ENCODE data around the gene TAF4.
"Not testable (repeated sequence)": the region's sequence is repeated elsewhere in the genome, so short reads cannot be mapped to it uniquely, and the experiment has no call there.

The TAF4 gene

DNA sequence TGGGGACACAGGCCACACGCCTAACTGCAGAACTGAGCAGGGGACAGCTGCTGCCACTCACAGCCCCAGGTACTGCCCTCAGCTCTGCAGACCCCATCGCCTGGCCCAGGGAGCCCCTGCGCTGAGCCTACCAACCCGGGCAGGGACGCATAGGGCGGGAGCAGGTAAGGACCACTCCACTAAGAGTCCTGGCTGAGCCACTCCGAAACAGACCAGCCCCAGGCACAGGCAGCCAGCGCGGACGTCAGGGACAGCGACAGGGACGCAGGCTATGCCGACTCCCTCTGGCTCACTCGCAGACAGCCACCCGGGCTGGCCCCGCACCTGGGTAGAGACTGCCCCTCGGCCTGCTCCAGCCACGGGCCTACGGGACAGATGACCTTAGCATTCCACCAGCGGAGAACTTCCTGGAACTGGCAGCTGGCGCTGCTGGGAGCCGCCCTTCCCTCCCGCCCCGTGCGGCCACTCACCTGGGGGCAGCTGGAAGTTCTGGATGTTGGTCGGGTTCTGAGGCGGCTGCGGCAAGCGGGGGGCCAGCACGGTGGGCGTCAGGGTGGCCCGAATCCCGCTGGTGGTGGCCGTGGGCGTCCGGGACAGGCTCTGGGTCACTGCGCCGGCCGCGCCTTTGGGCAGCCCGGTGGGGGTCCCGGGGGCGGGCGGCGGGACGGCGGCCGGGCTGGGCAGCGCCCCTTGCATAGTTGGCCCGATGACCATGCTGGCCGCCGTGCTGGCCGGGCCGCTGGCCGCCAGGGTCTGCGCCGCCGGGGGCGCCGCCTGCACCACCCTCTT is 1.5 kb downstream of the TAF4 start:
- peak overlapping the region; percentile 61 for H3K4me3 Mint-ChIP-seq
- H3K4me1 Mint-ChIP-seq = peaks cover 64% of the 10 kb centered on the region
- no peaks in the 10 kb centered on the region for H3K9me3 Mint-ChIP-seq
- H3K27ac Mint-ChIP-seq = peak overlapping the region; percentile 34
- peaks cover 36% of the 10 kb centered on the region for H3K36me3 Mint-ChIP-seq
- no peak for DNase-seq (ENCODE audit: low spot score in 2 of 2)
- ATAC-seq = no peak

- Mint-ChIP-seq H3K27ac (peak overlapping the region; percentile 34), H3K4me3 (peak overlapping the region; percentile 61), H3K4me1 (peaks cover 68% of the 10 kb centered on the region), H3K9me3 (no peaks in the 10 kb centered on the region), H3K36me3 (peaks cover 36% of the 10 kb centered on the region)
- no peak for ATAC-seq
- DNase-seq (ENCODE audit: low spot score in 2 of 2) = no peak
These were observed 2.2 kb downstream of the TAF4 start for GRCh38 chr20:62063315-62063980.

- Mint-ChIP-seq H3K9me3 (no peaks in the 10 kb centered on the region), H3K27ac (peak overlapping the region; percentile 21), H3K4me1 (peaks cover 66% of the 10 kb centered on the region), H3K36me3 (peaks cover 36% of the 10 kb centered on the region), H3K4me3 (peak overlapping the region; percentile 61)
- DNase-seq (ENCODE audit: low spot score in 2 of 2) = no peak
- no peak for ATAC-seq
These were observed 2.9 kb downstream of the TAF4 start for GRCh38 chr20:62062661-62063314.

DNA sequence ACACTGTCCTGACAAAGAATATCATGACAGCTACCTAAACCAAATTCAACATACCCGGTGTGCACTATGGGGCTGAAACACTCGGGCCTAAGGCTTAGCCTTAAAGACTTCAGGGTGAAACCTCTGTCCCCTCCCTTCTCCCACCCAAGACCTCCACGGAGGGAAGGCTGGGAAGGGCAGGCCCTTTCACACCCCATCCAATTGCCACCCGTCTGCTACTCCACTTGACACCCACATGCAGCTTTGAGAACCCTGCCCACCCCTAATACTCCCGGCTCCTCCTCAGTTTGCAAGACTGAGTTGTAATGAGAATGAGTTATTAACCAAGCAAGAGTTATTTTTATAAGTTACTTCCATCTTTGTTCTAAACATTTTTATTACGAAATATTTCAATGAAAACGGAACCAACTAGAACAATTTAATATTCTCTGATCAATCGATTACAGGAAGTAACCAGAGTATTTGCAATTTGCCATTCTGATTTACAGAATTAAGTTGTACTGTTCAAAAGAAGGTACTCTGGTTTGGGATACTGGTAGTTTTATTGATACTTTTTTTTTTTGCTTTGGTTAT is 3.7 kb downstream of the TAF4 start:
- Mint-ChIP-seq H3K27ac (peak overlapping the region; percentile 21), H3K9me3 (no peaks in the 10 kb centered on the region), H3K4me1 (peaks cover 64% of the 10 kb centered on the region), H3K4me3 (no peak overlapping the region), H3K36me3 (peaks cover 32% of the 10 kb centered on the region)
- no peak for ATAC-seq
- DNase-seq (ENCODE audit: low spot score in 2 of 2) = no peak

DNA sequence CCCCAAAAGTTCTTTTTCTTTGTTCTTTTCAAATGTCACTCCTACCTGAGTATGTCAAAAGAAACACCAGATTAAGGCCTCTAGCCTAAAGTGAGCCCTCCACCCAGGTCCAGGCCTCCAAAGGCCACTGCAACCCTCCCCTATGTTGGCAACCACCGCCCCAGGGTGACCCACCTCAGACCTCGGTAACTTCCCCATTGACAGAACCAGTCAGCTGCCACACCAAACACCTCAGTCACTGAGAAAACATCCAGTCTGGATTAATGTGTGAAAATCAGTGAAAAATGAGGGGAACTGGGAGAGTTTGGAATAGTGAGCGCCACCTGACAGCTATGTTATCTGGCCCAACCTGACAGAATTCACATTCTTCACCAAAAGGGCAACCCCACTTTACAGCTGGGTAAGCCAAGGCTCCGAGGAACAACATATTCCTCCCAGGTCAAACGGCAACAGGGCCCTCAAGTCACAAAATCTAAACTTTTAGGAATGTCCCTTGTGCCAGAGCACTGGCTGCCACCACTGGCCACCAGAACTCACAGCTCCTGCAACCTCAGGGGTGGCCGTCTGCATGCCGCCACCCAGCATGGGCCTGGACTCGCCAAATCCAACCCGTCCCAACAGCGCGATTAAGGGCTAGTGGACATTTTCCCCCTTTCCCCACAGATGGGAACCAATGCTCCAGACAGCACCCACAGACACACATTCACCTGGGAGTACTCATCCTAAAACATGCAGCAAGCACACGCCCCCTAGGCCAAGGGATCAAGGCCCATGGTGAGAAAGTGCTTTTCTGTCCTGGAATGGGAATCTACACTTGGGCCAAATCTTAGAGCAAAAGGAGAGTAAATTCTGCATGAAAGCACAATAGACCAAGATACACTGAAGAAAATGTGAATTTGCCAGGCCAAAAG is 4.8 kb downstream of the TAF4 start:
- no peak for ATAC-seq
- DNase-seq (ENCODE audit: low spot score in 2 of 2) = no peak
- Mint-ChIP-seq H3K4me1 (peaks cover 60% of the 10 kb centered on the region), H3K9me3 (no peaks in the 10 kb centered on the region), H3K4me3 (no peak overlapping the region), H3K36me3 (peaks cover 24% of the 10 kb centered on the region), H3K27ac (no peak overlapping the region)

DNA sequence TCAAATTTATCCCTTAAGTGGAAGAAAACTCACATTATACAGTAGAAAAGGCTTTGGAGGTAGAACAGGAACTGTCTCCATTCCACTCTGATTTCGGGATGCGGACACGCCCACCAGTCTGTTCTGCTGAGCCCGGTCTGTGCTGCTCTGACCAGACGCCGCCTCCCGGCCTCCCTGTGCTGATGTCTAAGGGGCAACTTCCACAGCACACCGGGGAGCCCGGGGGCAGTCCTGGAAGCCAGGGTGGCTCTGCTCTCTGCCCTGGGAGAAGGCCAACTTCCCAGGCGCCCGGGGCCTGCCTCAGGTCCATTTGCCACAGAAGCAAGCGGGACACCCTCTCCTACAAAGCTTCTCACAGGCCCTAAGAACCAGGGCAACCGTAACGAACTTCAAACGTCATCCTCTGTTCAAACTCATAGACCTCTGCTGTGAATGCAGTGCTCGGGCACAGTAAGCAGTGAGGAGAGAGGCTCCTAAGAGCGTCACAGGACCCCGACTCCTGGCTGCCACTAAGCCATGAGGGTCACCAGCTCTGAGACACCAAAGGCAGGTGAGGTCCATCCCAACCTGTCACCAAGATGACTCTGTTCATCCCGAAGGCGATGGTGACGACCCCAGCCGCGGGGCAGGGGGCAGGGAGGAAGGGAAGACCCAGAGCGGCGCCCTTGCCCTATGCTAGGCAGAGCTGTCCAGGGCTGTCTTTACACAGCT is 5.6 kb downstream of the TAF4 start:
- Mint-ChIP-seq H3K4me3 (no peak overlapping the region), H3K9me3 (no peaks in the 10 kb centered on the region), H3K4me1 (peaks cover 68% of the 10 kb centered on the region), H3K36me3 (peaks cover 24% of the 10 kb centered on the region), H3K27ac (peak overlapping the region; percentile 21)
- DNase-seq (ENCODE audit: low spot score in 2 of 2) (no peak), ATAC-seq (no peak)

DNA sequence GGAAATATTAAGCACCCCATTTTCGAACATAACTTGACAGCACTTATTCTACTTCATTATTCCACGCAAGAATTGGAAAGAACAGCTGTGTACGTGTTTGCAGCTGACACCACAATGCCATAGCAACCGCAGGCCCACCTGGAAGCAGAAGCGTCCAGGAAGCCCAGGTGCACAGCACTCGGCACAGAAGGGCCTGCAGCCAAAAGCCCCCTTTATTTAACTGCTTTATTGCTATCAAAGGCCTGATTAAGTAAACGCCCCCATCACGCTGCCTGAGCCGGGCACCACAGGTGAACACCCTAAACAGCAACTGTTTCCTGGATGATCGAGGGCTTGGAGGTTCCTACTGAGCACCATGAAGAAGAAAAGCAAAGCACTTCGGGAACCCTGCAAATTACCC is 6.3 kb downstream of the TAF4 start:
- Mint-ChIP-seq H3K36me3 (peaks cover 24% of the 10 kb centered on the region), H3K27ac (peak overlapping the region; percentile 21), H3K9me3 (no peaks in the 10 kb centered on the region), H3K4me3 (no peak overlapping the region), H3K4me1 (peaks cover 74% of the 10 kb centered on the region)
- ATAC-seq = no peak
- no peak for DNase-seq (ENCODE audit: low spot score in 2 of 2)

- H3K4me1 Mint-ChIP-seq = peaks cover 76% of the 10 kb centered on the region
- no peak overlapping the region for H3K4me3 Mint-ChIP-seq
- H3K9me3 Mint-ChIP-seq = no peaks in the 10 kb centered on the region
- peak overlapping the region; percentile 21 for H3K27ac Mint-ChIP-seq
- DNase-seq (ENCODE audit: low spot score in 2 of 2) = no peak
- H3K36me3 Mint-ChIP-seq = peaks cover 20% of the 10 kb centered on the region
- ATAC-seq = no peak
These were observed 6.7 kb downstream of the TAF4 start for GRCh38 chr20:62058941-62059340.

- H3K36me3 Mint-ChIP-seq = peaks cover 8% of the 10 kb centered on the region
- no peaks in the 10 kb centered on the region for H3K9me3 Mint-ChIP-seq
- ATAC-seq (no peak), DNase-seq (ENCODE audit: low spot score in 2 of 2) (no peak)
- peaks cover 71% of the 10 kb centered on the region for H3K4me1 Mint-ChIP-seq
- no peak overlapping the region for H3K4me3 Mint-ChIP-seq
- H3K27ac Mint-ChIP-seq = no peak overlapping the region
These were observed 8.7 kb downstream of the TAF4 start for GRCh38 chr20:62056975-62057374.

DNA sequence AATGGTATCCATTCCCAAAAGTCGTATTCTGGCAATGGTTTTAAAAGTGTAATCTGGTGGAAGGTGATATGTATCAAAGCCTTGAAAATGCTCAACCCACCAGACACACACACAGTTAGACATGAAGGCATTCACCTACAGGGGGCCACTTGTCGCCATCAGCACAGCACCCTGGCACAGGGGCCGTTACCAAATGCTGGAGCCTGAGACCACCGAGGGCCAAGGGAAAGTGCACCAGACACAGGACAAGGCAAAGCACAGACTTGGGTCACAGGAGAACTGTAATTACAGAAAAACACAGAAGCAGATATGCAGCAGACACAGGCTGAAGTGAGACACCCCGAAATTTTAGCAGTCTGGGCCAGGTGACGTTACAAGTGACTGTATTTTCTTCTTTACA is 9.3 kb downstream of the TAF4 start:
- DNase-seq (ENCODE audit: low spot score in 2 of 2) = no peak
- Mint-ChIP-seq H3K27ac (no peak overlapping the region), H3K4me3 (no peak overlapping the region), H3K36me3 (peaks cover 8% of the 10 kb centered on the region), H3K4me1 (peaks cover 71% of the 10 kb centered on the region), H3K9me3 (no peaks in the 10 kb centered on the region)
- ATAC-seq = no peak

DNA sequence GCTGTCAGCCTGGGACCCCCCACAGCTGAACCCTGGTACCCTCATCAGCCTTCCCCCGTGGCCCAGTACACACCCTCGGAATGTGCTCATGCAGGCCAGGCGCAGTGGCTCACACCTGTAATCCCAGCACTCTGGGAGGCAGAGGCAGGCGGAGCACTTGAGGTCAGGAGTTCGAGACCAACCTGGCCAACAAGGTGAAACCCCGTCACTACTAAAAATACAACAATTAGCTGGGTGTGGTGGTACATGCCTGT is 9.9 kb downstream of the TAF4 start:
- peaks cover 70% of the 10 kb centered on the region for H3K4me1 Mint-ChIP-seq
- H3K27ac Mint-ChIP-seq = peak overlapping the region; percentile 34
- ATAC-seq; H3K36me3 Mint-ChIP-seq; H3K4me3 Mint-ChIP-seq; DNase-seq (ENCODE audit: low spot score in 2 of 2); H3K9me3 Mint-ChIP-seq: not testable (repeated sequence)

GRCh38 chr20:62055106-62055861 is 10.4 kb downstream of the TAF4 start:
- H3K36me3 Mint-ChIP-seq = peaks cover 2% of the 10 kb centered on the region
- H3K9me3 Mint-ChIP-seq = no peaks in the 10 kb centered on the region
- no peak overlapping the region for H3K4me3 Mint-ChIP-seq
- DNase-seq (ENCODE audit: low spot score in 2 of 2) (no peak), ATAC-seq (no peak)
- peaks cover 70% of the 10 kb centered on the region for H3K4me1 Mint-ChIP-seq
- peak overlapping the region; percentile 65 for H3K27ac Mint-ChIP-seq

DNA sequence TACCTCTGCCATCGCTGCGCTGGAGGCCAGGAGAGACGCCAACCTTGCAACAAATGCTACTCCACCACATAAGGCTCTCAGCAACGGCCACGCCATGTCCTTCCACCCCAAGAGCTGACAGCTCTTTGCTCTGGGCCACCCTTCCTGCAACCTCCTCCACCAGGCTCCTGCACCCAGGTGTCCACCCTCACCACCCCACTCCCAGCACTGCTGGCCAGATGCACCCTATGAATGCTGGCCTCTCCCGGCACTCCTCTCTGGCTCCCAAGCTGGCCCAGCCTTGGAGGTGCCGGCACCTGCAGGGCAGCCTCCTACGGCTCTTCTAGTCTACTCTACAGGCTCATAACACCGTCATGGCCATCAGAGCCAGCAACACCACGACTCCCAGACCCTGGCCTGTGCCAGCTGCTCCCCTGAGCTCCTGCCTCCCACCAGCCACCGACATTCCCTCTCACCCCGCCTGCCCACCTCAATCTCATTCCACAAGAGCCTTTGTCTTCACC is 11.2 kb downstream of the TAF4 start:
- no peak overlapping the region for H3K4me3 Mint-ChIP-seq
- no peak for DNase-seq (ENCODE audit: low spot score in 2 of 2)
- peak overlapping the region; percentile 65 for H3K27ac Mint-ChIP-seq
- H3K9me3 Mint-ChIP-seq = no peaks in the 10 kb centered on the region
- ATAC-seq = no peak
- H3K4me1 Mint-ChIP-seq = peaks cover 70% of the 10 kb centered on the region
- H3K36me3 Mint-ChIP-seq = no peaks in the 10 kb centered on the region
